ENCODE results near the gene CROCC2. TPM values are rescaled to one million over a fixed set of nuclear protein-coding genes. Genes with fewer than 3 reads are reported as not detected.

The CROCC2 gene
- total RNA-seq, 2 experiments from 2014 or later, result not detected

GRCh38 chr2:240965905-240966456 lies 59.8 kb downstream of the CROCC2 start:
- ATAC-seq (no peak), DNase-seq (no peak)
- Mint-ChIP-seq H3K9me3 (ENCODE audit: insufficient read depth) (no peaks in the 10 kb centered on the region), H3K36me3 (ENCODE audit: low read depth) (no peaks in the 10 kb centered on the region), H3K4me3 (no peak overlapping the region), H3K4me1 (ENCODE audit: low read depth) (no peaks in the 10 kb centered on the region), H3K27ac (no peak overlapping the region), H3K27me3 (ENCODE audit: low read depth) (no peaks in the 10 kb centered on the region)
- ChIA-PET POLR2A (no interaction called here), CTCF (no interaction called here)

GRCh38 chr2:240966457-240966905 lies 60.3 kb downstream of the CROCC2 start:
- Mint-ChIP-seq H3K36me3 (ENCODE audit: low read depth) (no peaks in the 10 kb centered on the region), H3K4me1 (ENCODE audit: low read depth) (no peaks in the 10 kb centered on the region), H3K9me3 (ENCODE audit: insufficient read depth) (no peaks in the 10 kb centered on the region), H3K27me3 (ENCODE audit: low read depth) (no peaks in the 10 kb centered on the region), H3K27ac (no peak overlapping the region), H3K4me3 (no peak overlapping the region)
- ATAC-seq (no peak), DNase-seq (no peak)
- ChIA-PET POLR2A (no interaction called here), CTCF (no interaction called here)

GRCh38 chr2:240966906-240967680 lies 61.0 kb downstream of the CROCC2 start:
- H3K36me3 Mint-ChIP-seq (ENCODE audit: low read depth), result no peaks in the 10 kb centered on the region
- POLR2A ChIA-PET, result no interaction called here
- H3K9me3 Mint-ChIP-seq (ENCODE audit: insufficient read depth), result no peaks in the 10 kb centered on the region
- no peaks in the 10 kb centered on the region for H3K4me1 Mint-ChIP-seq (ENCODE audit: low read depth)
- ATAC-seq (no peak), DNase-seq (no peak)
- no peak overlapping the region for H3K4me3 Mint-ChIP-seq
- no peak overlapping the region for H3K27ac Mint-ChIP-seq
- H3K27me3 Mint-ChIP-seq (ENCODE audit: low read depth), result peaks cover 2% of the 10 kb centered on the region
- CTCF ChIA-PET, result no interaction called here

- no peak for DNase-seq
- CTCF ChIA-PET, result no interaction called here
- Mint-ChIP-seq H3K27me3 (ENCODE audit: low read depth) (peaks cover 2% of the 10 kb centered on the region), H3K4me3 (no peak overlapping the region), H3K36me3 (ENCODE audit: low read depth) (no peaks in the 10 kb centered on the region), H3K9me3 (ENCODE audit: insufficient read depth) (no peaks in the 10 kb centered on the region), H3K27ac (no peak overlapping the region), H3K4me1 (ENCODE audit: low read depth) (no peaks in the 10 kb centered on the region)
- POLR2A ChIA-PET, result no interaction called here
- no peak for ATAC-seq
Measured at GRCh38 chr2:240967681-240968621, 61.8 kb downstream of the CROCC2 start.

- Mint-ChIP-seq H3K36me3 (ENCODE audit: low read depth) (no peaks in the 10 kb centered on the region), H3K4me3 (no peak overlapping the region), H3K4me1 (ENCODE audit: low read depth) (no peaks in the 10 kb centered on the region), H3K9me3 (ENCODE audit: insufficient read depth) (no peaks in the 10 kb centered on the region), H3K27me3 (ENCODE audit: low read depth) (peaks cover 5% of the 10 kb centered on the region), H3K27ac (no peak overlapping the region)
- DNase-seq (no peak), ATAC-seq (no peak)
- ChIA-PET POLR2A (no interaction called here), CTCF (no interaction called here)
Measured at GRCh38 chr2:240968731-240969624, 62.8 kb downstream of the CROCC2 start.

- DNase-seq (no peak), ATAC-seq (no peak)
- ChIA-PET POLR2A (no interaction called here), CTCF (no interaction called here)
- peaks cover 5% of the 10 kb centered on the region for H3K4me1 Mint-ChIP-seq (ENCODE audit: low read depth)
- peaks cover 8% of the 10 kb centered on the region for H3K27me3 Mint-ChIP-seq (ENCODE audit: low read depth)
- no peak overlapping the region for H3K27ac Mint-ChIP-seq
- H3K36me3 Mint-ChIP-seq (ENCODE audit: low read depth), result no peaks in the 10 kb centered on the region
- no peak overlapping the region for H3K4me3 Mint-ChIP-seq
- H3K9me3 Mint-ChIP-seq (ENCODE audit: insufficient read depth), result no peaks in the 10 kb centered on the region
Measured at GRCh38 chr2:240970104-240970503, 64.0 kb downstream of the CROCC2 start.

- peaks cover 8% of the 10 kb centered on the region for H3K27me3 Mint-ChIP-seq (ENCODE audit: low read depth)
- H3K27ac Mint-ChIP-seq, result no peak overlapping the region
- no peak for DNase-seq
- ChIA-PET CTCF (no interaction called here), POLR2A (no interaction called here)
- no peak overlapping the region for H3K4me3 Mint-ChIP-seq
- H3K36me3 Mint-ChIP-seq (ENCODE audit: low read depth), result no peaks in the 10 kb centered on the region
- ATAC-seq, result no peak
- peaks cover 5% of the 10 kb centered on the region for H3K4me1 Mint-ChIP-seq (ENCODE audit: low read depth)
- H3K9me3 Mint-ChIP-seq (ENCODE audit: insufficient read depth), result no peaks in the 10 kb centered on the region
Measured at GRCh38 chr2:240970816-240971215, 64.7 kb downstream of the CROCC2 start.

- no peak for ATAC-seq
- peaks cover 5% of the 10 kb centered on the region for H3K4me1 Mint-ChIP-seq (ENCODE audit: low read depth)
- no peak overlapping the region for H3K4me3 Mint-ChIP-seq
- ChIA-PET CTCF (interaction anchor here (0.8 kb wide), 1 partner anchor 11 kb away, joined by 3 read pairs; no protein-coding TSS in a partner anchor), POLR2A (no interaction called here)
- peaks cover 8% of the 10 kb centered on the region for H3K27me3 Mint-ChIP-seq (ENCODE audit: low read depth)
- DNase-seq, result no peak
- H3K27ac Mint-ChIP-seq, result no peak overlapping the region
- H3K9me3 Mint-ChIP-seq (ENCODE audit: insufficient read depth), result no peaks in the 10 kb centered on the region
- H3K36me3 Mint-ChIP-seq (ENCODE audit: low read depth), result no peaks in the 10 kb centered on the region
Measured at GRCh38 chr2:240972201-240972600, 66.1 kb downstream of the CROCC2 start.

- H3K27me3 Mint-ChIP-seq (ENCODE audit: low read depth), result peaks cover 8% of the 10 kb centered on the region
- ATAC-seq (no peak), DNase-seq (no peak)
- peaks cover 5% of the 10 kb centered on the region for H3K4me1 Mint-ChIP-seq (ENCODE audit: low read depth)
- H3K9me3 Mint-ChIP-seq (ENCODE audit: insufficient read depth), result no peaks in the 10 kb centered on the region
- no peak overlapping the region for H3K27ac Mint-ChIP-seq
- no peak overlapping the region for H3K4me3 Mint-ChIP-seq
- H3K36me3 Mint-ChIP-seq (ENCODE audit: low read depth), result no peaks in the 10 kb centered on the region
- ChIA-PET POLR2A (interaction anchor here (0.6 kb wide), 1 partner anchor 116 kb away, joined by 4 read pairs; no protein-coding TSS in a partner anchor), CTCF (interaction anchor here (0.8 kb wide), 1 partner anchor 11 kb away, joined by 3 read pairs; no protein-coding TSS in a partner anchor)
Measured at GRCh38 chr2:240972636-240973521, 66.7 kb downstream of the CROCC2 start.

- DNase-seq, result no peak
- no peak for ATAC-seq
- Mint-ChIP-seq H3K4me3 (no peak overlapping the region), H3K4me1 (ENCODE audit: low read depth) (peaks cover 5% of the 10 kb centered on the region), H3K27ac (peak overlapping the region; percentile 27), H3K27me3 (ENCODE audit: low read depth) (peaks cover 8% of the 10 kb centered on the region), H3K36me3 (ENCODE audit: low read depth) (no peaks in the 10 kb centered on the region), H3K9me3 (ENCODE audit: insufficient read depth) (no peaks in the 10 kb centered on the region)
- POLR2A ChIA-PET, result interaction anchor here (0.6 kb wide), 1 partner anchor 136 kb away, joined by 3 read pairs; no protein-coding TSS in a partner anchor
- CTCF ChIA-PET, result no interaction called here
Measured at GRCh38 chr2:240974771-240975572, 68.8 kb downstream of the CROCC2 start.

Measured in activated CD8-positive, alpha-beta T cell treated with anti-CD3 and anti-CD28 coated beads, Interleukin-2, amount 10 ng/mL, durations not matched to agents 7 days and 5 days (primary cell).